GM10266 (cell line): Measurements from ENCODE around the gene IL17RB.

ENCODE experiments used
- DNase-seq: peaks from one replicate; pipeline ENCODE4 v3.0.0; 2012; ENCODE audit errors: extremely low spot score
- TF ChIP-seq, protein P1 (sequence below): IDR thresholded peaks from 2 replicates; pipeline ENCODE4 v1.5.1; 2012; ENCODE audit warnings: mild to moderate bottlenecking, low read depth; ENCODE audit not compliant: control insufficient read depth, insufficient read depth; ENCODE audit errors: missing control alignments

IL17RB gene

DNA sequence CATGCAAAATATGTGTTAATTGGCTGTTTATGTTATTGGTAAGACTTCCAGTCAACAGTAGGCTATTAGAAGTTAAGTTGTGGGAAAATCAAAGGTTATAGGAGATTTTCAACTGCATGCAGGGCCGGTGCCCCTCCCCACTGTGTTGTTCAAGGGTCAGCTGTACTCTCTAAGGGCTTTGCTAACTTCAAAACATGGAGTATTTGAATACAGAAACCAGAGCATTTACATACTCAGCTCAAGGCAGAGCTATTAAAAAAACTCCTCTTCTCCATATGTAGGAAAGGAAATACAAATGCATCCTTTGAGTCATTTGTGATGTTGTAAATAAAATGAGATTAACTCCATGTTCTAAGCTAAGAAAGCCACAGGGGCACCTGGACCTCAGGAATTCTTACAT, 16.8 kb downstream of the IL17RB start:
- DNase-seq: no peak
- TF ChIP-seq, protein P1, sequence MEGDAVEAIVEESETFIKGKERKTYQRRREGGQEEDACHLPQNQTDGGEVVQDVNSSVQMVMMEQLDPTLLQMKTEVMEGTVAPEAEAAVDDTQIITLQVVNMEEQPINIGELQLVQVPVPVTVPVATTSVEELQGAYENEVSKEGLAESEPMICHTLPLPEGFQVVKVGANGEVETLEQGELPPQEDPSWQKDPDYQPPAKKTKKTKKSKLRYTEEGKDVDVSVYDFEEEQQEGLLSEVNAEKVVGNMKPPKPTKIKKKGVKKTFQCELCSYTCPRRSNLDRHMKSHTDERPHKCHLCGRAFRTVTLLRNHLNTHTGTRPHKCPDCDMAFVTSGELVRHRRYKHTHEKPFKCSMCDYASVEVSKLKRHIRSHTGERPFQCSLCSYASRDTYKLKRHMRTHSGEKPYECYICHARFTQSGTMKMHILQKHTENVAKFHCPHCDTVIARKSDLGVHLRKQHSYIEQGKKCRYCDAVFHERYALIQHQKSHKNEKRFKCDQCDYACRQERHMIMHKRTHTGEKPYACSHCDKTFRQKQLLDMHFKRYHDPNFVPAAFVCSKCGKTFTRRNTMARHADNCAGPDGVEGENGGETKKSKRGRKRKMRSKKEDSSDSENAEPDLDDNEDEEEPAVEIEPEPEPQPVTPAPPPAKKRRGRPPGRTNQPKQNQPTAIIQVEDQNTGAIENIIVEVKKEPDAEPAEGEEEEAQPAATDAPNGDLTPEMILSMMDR: no peak

- TF ChIP-seq, protein P1: no peak
- no peak for DNase-seq
Measured at GRCh38 chr3:53865732-53866499, 19.5 kb downstream of the IL17RB start.

DNA sequence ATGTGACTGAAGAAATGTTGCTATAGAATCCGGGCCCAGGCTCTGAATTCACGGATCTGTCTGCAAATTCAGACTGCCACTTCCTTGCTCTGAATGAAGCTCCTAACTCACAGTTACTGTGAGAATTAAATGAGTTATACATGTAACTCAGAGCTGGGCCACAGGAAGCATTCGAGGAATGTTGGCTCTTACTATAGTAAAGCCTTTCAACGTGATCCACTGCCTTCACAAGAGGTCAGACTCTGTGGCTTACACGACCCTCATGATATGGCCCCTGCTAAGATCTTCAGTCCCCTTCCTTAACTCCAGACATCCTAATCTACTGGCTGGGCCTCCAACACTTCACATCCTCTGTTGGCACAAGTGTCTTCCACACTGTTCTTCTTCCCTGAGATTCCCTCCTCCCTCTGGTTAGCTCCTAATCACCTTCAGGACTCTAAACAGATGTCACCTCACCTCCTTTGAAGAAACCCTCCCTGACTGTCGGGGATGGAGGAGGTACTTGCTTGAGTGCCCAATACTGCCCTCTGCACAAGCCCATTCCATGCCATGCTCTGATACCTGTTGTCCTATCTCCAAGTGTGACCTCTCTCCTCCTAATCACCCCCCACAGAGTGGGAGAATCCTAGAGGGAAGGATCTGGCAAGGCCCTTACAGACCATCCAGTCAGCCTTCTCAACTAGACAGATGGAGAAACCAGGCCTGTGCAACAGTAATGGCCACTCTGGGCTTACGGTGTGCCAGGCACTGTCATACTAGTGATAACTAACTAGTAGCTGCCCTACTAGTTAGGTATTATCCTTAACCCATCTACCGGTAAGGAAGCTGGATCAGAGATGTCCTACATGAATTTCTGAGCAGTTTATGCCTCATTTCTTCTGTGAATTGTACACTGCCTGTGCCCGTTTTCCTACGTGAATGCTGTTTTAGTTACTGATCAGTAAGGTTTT, 34.3 kb downstream of the IL17RB start:
- TF ChIP-seq, protein P1: no peak
- DNase-seq: no peak

- peak; percentile 91 for DNase-seq
- TF ChIP-seq, protein P1: no peak
Measured at GRCh38 chr3:53881691-53882593, 35.6 kb downstream of the IL17RB start, which contains the start of gene ACTR8. ACTR8 (minus strand) TSS chr3:53882152; CDS start chr3:53882101, 51 bp downstream.

DNA sequence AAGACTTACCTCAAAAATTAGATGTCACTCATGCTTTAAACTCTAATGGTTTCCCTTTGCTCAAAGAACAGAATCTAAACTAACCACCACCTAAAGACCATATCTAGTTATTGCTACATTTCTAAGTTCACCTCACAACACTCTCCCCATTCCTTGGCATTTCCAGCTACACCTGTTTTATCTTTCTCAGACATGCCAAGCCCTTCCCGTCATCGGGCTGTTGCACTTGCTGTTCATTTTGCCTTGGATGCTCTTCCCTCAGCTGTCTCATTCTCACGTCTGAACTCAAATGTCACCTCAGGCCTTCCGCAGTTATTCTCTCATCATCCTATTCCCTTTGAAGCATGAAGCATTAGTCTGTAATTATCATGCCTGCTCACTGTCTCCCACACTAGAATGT, 36.6 kb downstream of the IL17RB start:
- no peak for DNase-seq
- TF ChIP-seq, protein P1: no peak

- TF ChIP-seq, protein P1: no peak
- no peak for DNase-seq
Measured at GRCh38 chr3:53884623-53885022, 38.3 kb downstream of the IL17RB start.
